Measurements from ENCODE around the gene GOLIM4. TPM values are rescaled to one million over a fixed set of nuclear protein-coding genes. Genes with fewer than 3 reads are reported as not detected.

The GOLIM4 gene
- total RNA-seq, 4 donors from 2014 or later, result 35.9 to 59.0 (median 52.0) TPM

DNA sequence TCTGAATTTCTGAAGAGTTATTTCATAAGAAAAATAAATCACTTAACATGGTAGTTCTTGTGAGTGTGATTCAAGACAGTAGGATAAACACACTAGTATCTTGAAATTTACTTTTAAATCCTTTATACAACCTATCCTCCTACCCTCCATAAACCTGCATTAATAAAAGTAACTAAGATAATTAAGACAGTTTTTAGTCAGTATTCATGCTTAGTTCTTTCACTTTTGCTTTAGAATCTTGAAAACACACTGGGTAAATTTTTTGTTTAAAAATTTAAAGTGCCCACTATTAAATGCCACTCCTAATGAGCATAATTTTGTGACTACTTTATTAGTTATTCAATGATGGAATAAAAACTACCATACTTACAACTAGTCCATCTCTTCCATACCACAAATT is 28.8 kb downstream of the GOLIM4 start:
- Histone ChIP-seq H3K4me1 (peaks cover 0 to 46% (median 3%) of the 10 kb centered on the region in 4 donors), H3K4me3 (no peak overlapping the region), H3K9me3 (no peaks in the 10 kb centered on the region), H3K27ac (no peak overlapping the region), H3K36me3 (no peaks in the 10 kb centered on the region), H3K27me3 (no peaks in the 10 kb centered on the region)
- DNase-seq (ENCODE audit: low spot score in 2 of 2), result no peak
- TF ChIP-seq POLR2A (IDR thresholded peaks at IDR 0.05) (no peak), EP300 (IDR thresholded peaks at IDR 0.05) (no peak)
- TF ChIP-seq, protein P1, sequence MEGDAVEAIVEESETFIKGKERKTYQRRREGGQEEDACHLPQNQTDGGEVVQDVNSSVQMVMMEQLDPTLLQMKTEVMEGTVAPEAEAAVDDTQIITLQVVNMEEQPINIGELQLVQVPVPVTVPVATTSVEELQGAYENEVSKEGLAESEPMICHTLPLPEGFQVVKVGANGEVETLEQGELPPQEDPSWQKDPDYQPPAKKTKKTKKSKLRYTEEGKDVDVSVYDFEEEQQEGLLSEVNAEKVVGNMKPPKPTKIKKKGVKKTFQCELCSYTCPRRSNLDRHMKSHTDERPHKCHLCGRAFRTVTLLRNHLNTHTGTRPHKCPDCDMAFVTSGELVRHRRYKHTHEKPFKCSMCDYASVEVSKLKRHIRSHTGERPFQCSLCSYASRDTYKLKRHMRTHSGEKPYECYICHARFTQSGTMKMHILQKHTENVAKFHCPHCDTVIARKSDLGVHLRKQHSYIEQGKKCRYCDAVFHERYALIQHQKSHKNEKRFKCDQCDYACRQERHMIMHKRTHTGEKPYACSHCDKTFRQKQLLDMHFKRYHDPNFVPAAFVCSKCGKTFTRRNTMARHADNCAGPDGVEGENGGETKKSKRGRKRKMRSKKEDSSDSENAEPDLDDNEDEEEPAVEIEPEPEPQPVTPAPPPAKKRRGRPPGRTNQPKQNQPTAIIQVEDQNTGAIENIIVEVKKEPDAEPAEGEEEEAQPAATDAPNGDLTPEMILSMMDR (IDR thresholded peaks at IDR 0.05), result no peak

DNA sequence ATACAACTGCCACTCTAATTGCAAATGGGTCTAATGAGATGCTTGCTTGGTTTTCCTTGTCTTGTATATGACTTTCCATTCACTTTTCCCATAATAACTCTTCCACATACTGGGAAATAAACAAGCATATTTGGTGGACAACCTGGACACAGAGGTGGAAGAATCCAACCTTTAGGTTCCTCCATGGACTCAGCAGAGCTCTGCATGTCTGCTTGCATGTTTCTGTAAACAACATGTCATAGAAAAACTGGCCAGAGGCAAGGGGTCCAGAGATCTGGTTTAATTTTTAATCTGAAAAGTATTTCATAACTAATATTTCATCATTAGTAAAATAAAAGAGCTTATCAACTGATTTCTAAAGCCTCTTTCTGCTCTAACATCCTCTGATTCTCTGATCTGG is 30.2 kb downstream of the GOLIM4 start:
- Histone ChIP-seq H3K36me3 (no peaks in the 10 kb centered on the region), H3K9me3 (no peaks in the 10 kb centered on the region), H3K4me3 (no peak overlapping the region), H3K27me3 (no peaks in the 10 kb centered on the region), H3K27ac (peak overlapping the region in 3 of 4 donors; percentile 37 to 54 (median 48)), H3K4me1 (peaks cover 0 to 45% (median 3%) of the 10 kb centered on the region in 4 donors)
- TF ChIP-seq POLR2A (IDR thresholded peaks at IDR 0.05), result no peak
- TF ChIP-seq EP300 (IDR thresholded peaks at IDR 0.05), result no peak
- TF ChIP-seq, protein P1 (IDR thresholded peaks at IDR 0.05), result no peak
- no peak for DNase-seq (ENCODE audit: low spot score in 2 of 2)

DNA sequence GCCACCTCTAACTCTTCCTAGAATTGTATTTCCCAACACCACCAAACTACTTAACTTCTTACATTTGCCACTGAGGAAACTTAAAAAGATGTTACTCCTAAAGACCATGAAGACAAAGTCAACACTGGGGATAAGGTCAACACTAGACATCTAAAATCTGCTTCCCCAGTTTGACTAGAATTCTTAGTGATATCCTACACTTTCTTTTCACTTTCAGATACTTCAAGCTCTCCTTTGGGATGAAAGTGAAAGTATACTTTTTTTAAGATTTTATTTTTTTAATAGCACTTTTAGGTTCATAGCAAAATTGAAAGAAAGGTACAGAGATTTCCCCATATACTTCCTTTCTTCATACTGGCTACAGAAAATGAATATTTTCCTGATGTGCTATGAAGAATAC is 32.6 kb downstream of the GOLIM4 start:
- H3K9me3 ChIP-seq, result no peaks in the 10 kb centered on the region
- no peak overlapping the region for H3K4me3 ChIP-seq
- H3K27ac ChIP-seq, result no peak overlapping the region
- no peaks in the 10 kb centered on the region for H3K27me3 ChIP-seq
- no peak for DNase-seq (ENCODE audit: low spot score in 2 of 2)
- H3K36me3 ChIP-seq, result no peaks in the 10 kb centered on the region
- H3K4me1 ChIP-seq, result peaks cover 0 to 51% (median 3%) of the 10 kb centered on the region in 4 donors
- no peak for TF ChIP-seq POLR2A (IDR thresholded peaks at IDR 0.05)
- TF ChIP-seq, protein P1 (IDR thresholded peaks at IDR 0.05), result no peak
- no peak for TF ChIP-seq EP300 (IDR thresholded peaks at IDR 0.05)

DNA sequence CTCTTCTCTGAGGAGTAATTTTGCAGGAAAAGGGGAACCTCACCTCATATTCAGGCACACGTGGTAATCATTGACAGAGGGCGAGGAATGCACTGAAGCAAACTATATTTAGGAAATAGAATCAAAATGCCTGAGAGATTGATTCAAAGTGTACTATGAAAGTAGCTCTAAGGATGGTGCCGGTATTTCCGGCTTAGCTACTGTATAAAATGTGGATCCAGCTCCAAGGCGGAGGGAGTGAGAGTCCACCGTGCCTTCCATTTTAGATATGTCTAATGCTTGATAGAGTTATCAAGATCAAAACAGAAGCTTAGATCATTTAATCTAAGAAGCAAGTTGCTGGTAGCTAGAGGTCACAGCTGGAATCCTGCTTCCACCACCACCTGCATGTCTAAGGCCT is 33.0 kb downstream of the GOLIM4 start:
- Histone ChIP-seq H3K27me3 (no peaks in the 10 kb centered on the region), H3K4me1 (peaks cover 0 to 51% (median 3%) of the 10 kb centered on the region in 4 donors), H3K27ac (no peak overlapping the region), H3K9me3 (no peaks in the 10 kb centered on the region), H3K36me3 (no peaks in the 10 kb centered on the region), H3K4me3 (no peak overlapping the region)
- DNase-seq (ENCODE audit: low spot score in 2 of 2), result no peak
- TF ChIP-seq, protein P1 (IDR thresholded peaks at IDR 0.05), result no peak
- TF ChIP-seq POLR2A (IDR thresholded peaks at IDR 0.05) (no peak), EP300 (IDR thresholded peaks at IDR 0.05) (no peak)
- WGBS, 2 donors, result 74 to 78% methylated on average over 6 of the region's 6 CpGs

DNA sequence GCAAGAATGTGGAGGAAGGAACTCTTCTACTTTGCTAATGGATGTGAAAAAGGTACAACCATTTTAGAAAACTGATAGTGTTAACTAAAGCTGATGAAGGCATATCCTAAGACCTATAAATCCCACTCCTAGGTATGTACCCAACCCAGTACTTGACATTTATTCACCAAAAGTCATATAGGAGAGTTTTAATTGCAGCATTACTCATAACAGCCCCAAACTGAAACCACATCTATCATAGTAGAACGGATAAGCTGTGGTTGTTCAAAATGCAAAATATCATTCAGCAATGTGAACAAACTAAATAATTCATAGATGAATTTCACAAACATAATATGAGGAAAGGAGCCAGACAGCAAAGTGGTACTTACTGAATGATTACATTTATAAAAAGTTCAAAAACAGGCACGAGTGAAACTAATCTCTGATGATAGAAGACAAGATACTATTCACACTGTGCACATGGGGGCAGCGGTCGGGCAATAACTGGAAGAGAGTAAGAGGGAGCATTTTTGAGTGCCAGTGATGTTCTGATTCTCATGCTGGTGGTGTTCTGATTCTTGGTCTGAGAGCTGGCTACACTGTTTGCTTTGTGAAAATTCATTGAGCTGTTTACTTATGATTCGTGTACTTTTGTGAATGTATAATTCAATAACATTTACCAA is 34.3 kb downstream of the GOLIM4 start:
- no peak overlapping the region for H3K27ac ChIP-seq
- 57 to 59% methylated on average over 5 of the region's 5 CpGs for WGBS, 2 donors
- H3K4me1 ChIP-seq, result peaks cover 0 to 51% (median 3%) of the 10 kb centered on the region in 4 donors
- no peaks in the 10 kb centered on the region for H3K9me3 ChIP-seq
- DNase-seq (ENCODE audit: low spot score in 2 of 2), result no peak
- H3K36me3 ChIP-seq, result no peaks in the 10 kb centered on the region
- TF ChIP-seq POLR2A (IDR thresholded peaks at IDR 0.05) (no peak), EP300 (IDR thresholded peaks at IDR 0.05) (no peak)
- TF ChIP-seq, protein P1 (IDR thresholded peaks at IDR 0.05), result no peak
- H3K4me3 ChIP-seq, result no peak overlapping the region
- no peaks in the 10 kb centered on the region for H3K27me3 ChIP-seq
